SKM-1 (cell line): ENCODE results near the gene FAU.
A peak's percentile ranks its signal among the peaks of the same experiment; 100 is the strongest.

Experiments
- DNase-seq: peaks from one replicate; lab custom pipeline; 2025; ENCODE audit not compliant: unreplicated experiment; lab: John Stamatoyannopoulos, UW

Gene FAU

GRCh38 chr11:65108469-65109123, 13.3 kb downstream of the FAU start:
- no peak for DNase-seq

- no peak for DNase-seq
These were observed 14.0 kb downstream of the FAU start for GRCh38 chr11:65107751-65108468.

GRCh38 chr11:65107078-65107477, 14.9 kb downstream of the FAU start:
- DNase-seq: no peak

- no peak for DNase-seq
These were observed 17.3 kb downstream of the FAU start for GRCh38 chr11:65104628-65105027.

- DNase-seq: no peak
These were observed 18.5 kb downstream of the FAU start for GRCh38 chr11:65103476-65103875.

- DNase-seq: no peak
These were observed 19.5 kb downstream of the FAU start for GRCh38 chr11:65102142-65103095.

GRCh38 chr11:65100674-65101350, 21.1 kb downstream of the FAU start:
- no peak for DNase-seq

GRCh38 chr11:65096926-65097325, 25.0 kb downstream of the FAU start:
- DNase-seq: no peak

GRCh38 chr11:65095974-65096806, 25.7 kb downstream of the FAU start, which contains the start of gene VPS51:
Gene VPS51, plus strand, starts transcription at chr11:65096214. Its CDS starts 37 bp downstream, at chr11:65096251.
- peak; percentile 76 for DNase-seq

GRCh38 chr11:65095427-65095826, 26.5 kb downstream of the FAU start:
- DNase-seq: no peak

GRCh38 chr11:65090628-65091027, 31.3 kb downstream of the FAU start:
- no peak for DNase-seq

GRCh38 chr11:65089621-65090020, 32.3 kb downstream of the FAU start:
- no peak for DNase-seq

GRCh38 chr11:65087827-65088226, 34.1 kb downstream of the FAU start:
- no peak for DNase-seq

- DNase-seq: no peak
These were observed 34.7 kb downstream of the FAU start for GRCh38 chr11:65087216-65087615.

- DNase-seq: no peak
These were observed 35.1 kb downstream of the FAU start for GRCh38 chr11:65086809-65087208.

- no peak for DNase-seq
These were observed 36.5 kb downstream of the FAU start for GRCh38 chr11:65085446-65085845.

- no peak for DNase-seq
These were observed 37.1 kb downstream of the FAU start for GRCh38 chr11:65084598-65085375.

GRCh38 chr11:65083834-65084597, 37.9 kb downstream of the FAU start, which contains the start of the genes CDCA5 and ZFPL1:
Gene CDCA5, minus strand, starts transcription at chr11:65084040. Its CDS starts 62 bp downstream, at chr11:65083978.
Gene ZFPL1, plus strand, starts transcription at chr11:65084222. Its CDS starts 477 bp downstream, at chr11:65084699.
- peak; percentile 94 for DNase-seq
